Activated naive CD4-positive, alpha-beta T cell treated with anti-CD3 and anti-CD28 coated beads for 36 hours (primary cell): Measurements from ENCODE around the gene IMMP2L. TPM values are rescaled to one million over a fixed set of nuclear protein-coding genes. Genes with fewer than 3 reads are reported as not detected.

ENCODE experiments used
- CTCF ChIA-PET: fragments of 350-600 bp; sonication (Branson Sonifier 250); formaldehyde crosslinking; loops from one replicate; lab custom pipeline; 2021; ENCODE audit warnings: antibody characterized with exemption; lab: Charles Lee
- DNase-seq: peaks from one replicate; pipeline ENCODE4 v3.0.0-alpha.2; 2020
- H3K27ac Mint-ChIP-seq: one replicate; pipeline ENCODE4 v1.8.0; 2021; ENCODE audit warnings: mild to moderate bottlenecking, mixed read lengths
- H3K27me3 Mint-ChIP-seq: one replicate; pipeline ENCODE4 v1.8.0; 2021; ENCODE audit warnings: low read depth, mixed read lengths
- H3K36me3 Mint-ChIP-seq: one replicate; pipeline ENCODE4 v1.8.0; 2021; ENCODE audit warnings: low read depth, mixed read lengths
- H3K4me1 Mint-ChIP-seq: one replicate; pipeline ENCODE4 v1.8.0; 2021; ENCODE audit warnings: low read depth, mixed read lengths
- H3K4me3 Mint-ChIP-seq: one replicate; pipeline ENCODE4 v1.8.0; 2021; ENCODE audit warnings: mild to moderate bottlenecking, moderate library complexity, mixed read lengths
- H3K9me3 Mint-ChIP-seq: one replicate; pipeline ENCODE4 v1.8.0; 2021; ENCODE audit warnings: mixed read lengths
- intact Hi-C: fragments of 100-400 bp; cut with micrococcal nuclease; formaldehyde crosslinking; loops from one replicate; pipeline ENCODE4 v1.15.1; 2023
- total RNA-seq, 2 experiments: library from RNA; stranded (reverse); gene quantifications; one replicate each; pipeline ENCODE4 v1.2.3, GENCODE V29; 2021

IMMP2L gene
- total RNA-seq, 2 experiments from 2014 or later, result 24.4 to 26.6 TPM

- DNase-seq, result no peak
- Mint-ChIP-seq H3K4me3 (no peak overlapping the region), H3K36me3 (peaks cover 23% of the 10 kb centered on the region), H3K9me3 (peaks cover 9% of the 10 kb centered on the region), H3K27ac (no peak overlapping the region), H3K4me1 (no peaks in the 10 kb centered on the region), H3K27me3 (no peaks in the 10 kb centered on the region)
- CTCF ChIA-PET, result no interaction called here
- intact Hi-C loops, result no loop called here
These were observed 167.4 kb downstream of the IMMP2L start for GRCh38 chr7:111394891-111395290.

DNA sequence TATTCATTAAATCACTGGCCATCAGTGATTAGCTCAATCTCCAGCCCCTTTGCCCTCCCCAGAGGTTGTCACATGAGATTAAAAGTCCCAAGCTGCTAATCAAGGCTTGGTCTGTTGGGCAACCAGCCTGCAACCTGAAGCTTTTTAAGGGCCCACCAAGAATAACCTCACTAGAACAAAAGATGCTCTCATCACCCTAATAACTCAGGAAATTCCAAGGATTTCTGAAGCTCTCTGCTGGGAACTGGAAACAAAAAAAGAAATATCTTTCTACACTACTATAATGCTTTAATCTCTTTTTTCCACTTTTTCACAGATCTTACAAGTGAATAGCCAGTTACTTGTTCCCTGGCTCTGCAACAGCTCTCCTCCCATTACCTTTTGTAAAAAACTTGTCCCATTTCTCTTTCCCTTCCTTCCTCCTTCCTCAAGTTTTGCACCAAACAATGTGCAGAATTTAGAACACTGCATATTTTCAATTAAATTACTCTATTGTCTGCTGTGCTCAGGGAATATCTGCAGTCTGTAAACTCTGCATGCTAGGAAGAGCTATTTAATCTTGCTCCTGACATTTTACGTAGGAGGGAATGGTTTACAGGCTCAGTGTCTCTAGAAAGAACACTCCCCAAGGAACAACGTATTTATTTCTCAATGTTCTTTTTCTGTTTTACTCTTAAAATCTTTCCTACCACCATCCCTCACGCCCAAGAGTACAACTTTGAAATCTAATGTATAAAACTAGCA, 169.1 kb downstream of the IMMP2L start:
- DNase-seq, result no peak
- intact Hi-C loops, result no loop called here
- Mint-ChIP-seq H3K27me3 (no peaks in the 10 kb centered on the region), H3K27ac (no peak overlapping the region), H3K9me3 (peaks cover 4% of the 10 kb centered on the region), H3K36me3 (peaks cover 30% of the 10 kb centered on the region), H3K4me3 (no peak overlapping the region), H3K4me1 (no peaks in the 10 kb centered on the region)
- CTCF ChIA-PET, result no interaction called here

DNA sequence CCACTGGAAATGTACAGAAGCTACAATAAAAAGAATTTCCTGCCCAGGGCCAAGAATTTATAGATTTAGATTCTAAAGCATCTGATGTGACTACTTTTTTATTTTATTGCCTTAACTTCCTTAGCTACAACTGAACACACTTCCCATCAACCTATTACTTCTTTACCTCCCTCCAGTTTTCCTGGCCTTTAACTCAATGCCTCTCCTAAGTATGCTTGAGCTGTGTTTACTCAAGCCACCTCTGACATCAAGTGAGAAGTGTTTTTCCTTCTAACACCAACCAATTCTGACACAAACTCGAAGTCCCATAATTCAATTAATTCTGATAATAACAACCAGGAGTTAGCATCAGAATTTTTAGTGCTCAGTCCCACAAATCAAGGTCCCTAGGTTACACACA, 170.0 kb downstream of the IMMP2L start:
- Mint-ChIP-seq H3K27ac (no peak overlapping the region), H3K4me1 (no peaks in the 10 kb centered on the region), H3K4me3 (no peak overlapping the region), H3K9me3 (peaks cover 4% of the 10 kb centered on the region), H3K36me3 (peaks cover 28% of the 10 kb centered on the region), H3K27me3 (no peaks in the 10 kb centered on the region)
- intact Hi-C loops, result no loop called here
- no peak for DNase-seq
- CTCF ChIA-PET, result no interaction called here

DNA sequence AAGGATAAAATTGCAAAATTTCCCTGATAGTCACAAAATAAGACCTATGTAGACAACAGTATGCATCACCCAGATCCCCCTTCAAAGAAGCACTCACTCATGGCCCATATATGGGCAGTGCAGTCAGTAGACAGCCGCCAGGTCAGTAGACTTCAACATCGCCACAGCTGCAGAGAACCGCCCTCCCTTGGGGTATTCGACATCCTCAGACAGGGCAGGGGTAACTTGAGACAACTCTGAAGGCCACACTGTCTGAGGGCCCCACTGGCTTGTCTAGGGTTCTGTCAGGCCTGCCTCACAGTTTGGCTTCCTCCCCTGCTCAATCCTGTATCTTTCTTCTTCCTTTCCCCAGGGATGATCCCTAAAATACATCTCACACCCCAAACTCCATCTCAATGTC, 172.3 kb downstream of the IMMP2L start:
- Mint-ChIP-seq H3K27me3 (no peaks in the 10 kb centered on the region), H3K4me1 (no peaks in the 10 kb centered on the region), H3K36me3 (peaks cover 20% of the 10 kb centered on the region), H3K27ac (no peak overlapping the region), H3K4me3 (no peak overlapping the region), H3K9me3 (peaks cover 2% of the 10 kb centered on the region)
- CTCF ChIA-PET, result no interaction called here
- intact Hi-C loops, result no loop called here
- DNase-seq, result no peak

GRCh38 chr7:111388912-111389311, 173.4 kb downstream of the IMMP2L start:
- Mint-ChIP-seq H3K4me3 (no peak overlapping the region), H3K27me3 (no peaks in the 10 kb centered on the region), H3K9me3 (peaks cover 2% of the 10 kb centered on the region), H3K36me3 (peaks cover 20% of the 10 kb centered on the region), H3K4me1 (no peaks in the 10 kb centered on the region), H3K27ac (no peak overlapping the region)
- intact Hi-C loops, result no loop called here
- CTCF ChIA-PET, result no interaction called here
- no peak for DNase-seq

DNA sequence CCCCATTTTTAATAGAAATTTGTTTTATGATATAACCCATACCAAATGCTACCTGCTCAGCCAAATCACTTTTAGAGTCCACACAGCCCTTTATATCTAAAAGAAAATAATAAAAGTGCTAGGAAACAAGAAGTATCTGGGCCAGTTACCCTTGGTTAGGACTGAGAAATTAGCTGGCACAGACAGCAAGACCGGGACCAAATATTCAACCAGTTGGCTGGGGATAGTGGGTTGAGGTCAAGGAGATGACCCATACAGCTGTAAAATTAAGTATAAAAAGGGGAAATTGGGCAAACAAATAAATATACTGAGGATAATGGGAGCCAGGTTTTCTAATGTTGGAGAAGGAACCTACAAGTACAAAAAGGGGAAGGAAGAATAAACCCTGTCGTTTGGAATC, 174.3 kb downstream of the IMMP2L start:
- Mint-ChIP-seq H3K27ac (no peak overlapping the region), H3K4me1 (no peaks in the 10 kb centered on the region), H3K36me3 (peaks cover 20% of the 10 kb centered on the region), H3K4me3 (no peak overlapping the region), H3K9me3 (peaks cover 2% of the 10 kb centered on the region), H3K27me3 (no peaks in the 10 kb centered on the region)
- no peak for DNase-seq
- CTCF ChIA-PET, result no interaction called here
- intact Hi-C loops, result no loop called here

DNA sequence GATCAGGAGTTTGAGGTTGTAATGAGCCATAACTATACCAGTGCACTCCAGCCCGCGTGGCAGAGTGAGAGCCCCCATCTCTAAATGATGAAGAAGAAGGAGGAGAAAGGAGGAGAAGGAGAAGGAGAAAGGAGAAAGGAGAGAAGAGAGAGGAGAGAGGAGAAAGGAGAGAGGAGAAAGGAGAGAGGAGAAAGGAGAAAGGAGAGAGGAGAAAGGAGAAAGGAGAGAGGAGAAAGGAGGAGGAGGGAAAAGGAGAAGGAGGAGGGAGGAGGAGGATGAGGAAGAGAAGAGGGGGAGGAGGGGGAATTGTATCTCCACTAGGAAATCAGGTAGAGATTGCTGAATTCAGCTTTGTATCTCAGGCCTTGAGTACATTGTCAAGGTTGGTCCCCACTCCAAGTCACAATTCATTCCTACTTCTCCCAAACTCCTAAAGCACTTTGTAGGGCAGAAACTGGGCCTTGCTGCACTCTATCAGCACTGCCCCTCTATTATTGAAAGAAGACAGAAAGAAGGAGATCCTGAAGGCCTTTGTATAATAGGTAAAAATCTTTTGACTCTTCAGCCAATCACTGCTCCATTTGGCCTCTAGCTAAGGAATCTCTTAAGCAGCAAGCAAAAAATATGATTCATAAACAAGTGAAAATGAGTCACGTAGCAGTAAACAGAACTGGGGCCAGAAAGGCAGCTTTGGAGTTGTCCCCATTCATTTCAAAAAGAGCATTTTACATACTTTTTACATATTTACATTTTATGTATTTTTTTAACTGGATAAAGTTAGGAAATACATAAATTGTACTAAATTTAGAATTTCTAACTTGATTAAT, 178.0 kb downstream of the IMMP2L start:
- no peaks in the 10 kb centered on the region for H3K9me3 Mint-ChIP-seq
- H3K4me3 Mint-ChIP-seq, result no peak overlapping the region
- H3K27ac Mint-ChIP-seq, result no peak overlapping the region
- intact Hi-C loops, result no loop called here
- no peaks in the 10 kb centered on the region for H3K4me1 Mint-ChIP-seq
- CTCF ChIA-PET, result no interaction called here
- DNase-seq, result no peak
- peaks cover 9% of the 10 kb centered on the region for H3K36me3 Mint-ChIP-seq
- H3K27me3 Mint-ChIP-seq, result no peaks in the 10 kb centered on the region

GRCh38 chr7:111383133-111383532, 179.2 kb downstream of the IMMP2L start:
- H3K9me3 Mint-ChIP-seq, result no peaks in the 10 kb centered on the region
- H3K4me1 Mint-ChIP-seq, result no peaks in the 10 kb centered on the region
- intact Hi-C loops, result no loop called here
- no peak for DNase-seq
- H3K36me3 Mint-ChIP-seq, result peaks cover 2% of the 10 kb centered on the region
- no peaks in the 10 kb centered on the region for H3K27me3 Mint-ChIP-seq
- no peak overlapping the region for H3K4me3 Mint-ChIP-seq
- no peak overlapping the region for H3K27ac Mint-ChIP-seq
- CTCF ChIA-PET, result no interaction called here

DNA sequence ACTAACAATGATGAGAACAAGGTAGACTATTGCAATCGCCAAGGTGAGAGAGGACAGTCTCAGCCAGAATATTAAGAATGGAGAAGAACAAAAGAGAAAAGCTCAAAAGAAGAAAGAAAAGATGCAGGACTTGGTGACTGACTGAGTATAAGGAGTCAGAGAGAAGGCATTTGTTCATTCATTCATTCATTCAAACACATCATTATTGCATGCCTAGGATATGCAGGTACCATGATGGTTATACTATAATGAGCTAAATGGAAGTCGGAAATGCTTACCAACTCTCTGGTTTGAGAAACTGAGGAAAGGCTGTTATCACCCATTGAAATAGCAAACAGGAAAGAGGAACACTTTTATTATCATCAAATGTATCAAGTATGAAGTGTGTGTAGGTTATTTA, 180.7 kb downstream of the IMMP2L start:
- no peaks in the 10 kb centered on the region for H3K27me3 Mint-ChIP-seq
- no peaks in the 10 kb centered on the region for H3K9me3 Mint-ChIP-seq
- CTCF ChIA-PET, result interaction anchor here (0.6 kb wide), 1 partner anchor 47 kb away, joined by 3 read pairs; no protein-coding TSS in a partner anchor
- H3K4me1 Mint-ChIP-seq, result no peaks in the 10 kb centered on the region
- intact Hi-C loops, result no loop called here
- H3K4me3 Mint-ChIP-seq, result no peak overlapping the region
- DNase-seq, result no peak
- H3K27ac Mint-ChIP-seq, result no peak overlapping the region
- H3K36me3 Mint-ChIP-seq, result peaks cover 2% of the 10 kb centered on the region

GRCh38 chr7:111380945-111381344, 181.3 kb downstream of the IMMP2L start:
- CTCF ChIA-PET, result no interaction called here
- no peak overlapping the region for H3K27ac Mint-ChIP-seq
- H3K4me1 Mint-ChIP-seq, result no peaks in the 10 kb centered on the region
- H3K27me3 Mint-ChIP-seq, result no peaks in the 10 kb centered on the region
- peaks cover 2% of the 10 kb centered on the region for H3K36me3 Mint-ChIP-seq
- DNase-seq, result no peak
- no peak overlapping the region for H3K4me3 Mint-ChIP-seq
- intact Hi-C loops, result no loop called here
- no peaks in the 10 kb centered on the region for H3K9me3 Mint-ChIP-seq

DNA sequence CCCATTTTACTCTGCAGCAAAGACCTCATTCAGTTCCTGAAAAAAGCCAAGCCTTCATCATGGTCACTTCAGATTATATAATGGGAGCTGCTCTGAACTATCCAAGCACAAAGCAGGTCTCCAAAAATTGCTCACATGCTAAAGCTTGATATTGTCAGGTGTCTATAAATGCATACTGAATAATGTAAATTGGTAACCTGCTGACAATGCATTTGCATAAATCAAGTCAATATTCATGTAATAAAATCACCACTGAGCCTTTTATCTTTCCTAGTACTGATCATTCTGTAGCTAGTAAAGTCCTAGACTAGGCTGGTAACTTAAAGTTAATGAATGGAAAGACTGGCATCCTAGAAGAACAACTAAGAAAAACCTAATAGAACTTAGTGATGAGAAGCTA, 188.3 kb downstream of the IMMP2L start:
- CTCF ChIA-PET, result no interaction called here
- peaks cover 2% of the 10 kb centered on the region for H3K36me3 Mint-ChIP-seq
- no peak for DNase-seq
- peaks cover 5% of the 10 kb centered on the region for H3K4me1 Mint-ChIP-seq
- H3K9me3 Mint-ChIP-seq, result no peaks in the 10 kb centered on the region
- intact Hi-C loops, result no loop called here
- no peak overlapping the region for H3K27ac Mint-ChIP-seq
- no peaks in the 10 kb centered on the region for H3K27me3 Mint-ChIP-seq
- H3K4me3 Mint-ChIP-seq, result no peak overlapping the region

DNA sequence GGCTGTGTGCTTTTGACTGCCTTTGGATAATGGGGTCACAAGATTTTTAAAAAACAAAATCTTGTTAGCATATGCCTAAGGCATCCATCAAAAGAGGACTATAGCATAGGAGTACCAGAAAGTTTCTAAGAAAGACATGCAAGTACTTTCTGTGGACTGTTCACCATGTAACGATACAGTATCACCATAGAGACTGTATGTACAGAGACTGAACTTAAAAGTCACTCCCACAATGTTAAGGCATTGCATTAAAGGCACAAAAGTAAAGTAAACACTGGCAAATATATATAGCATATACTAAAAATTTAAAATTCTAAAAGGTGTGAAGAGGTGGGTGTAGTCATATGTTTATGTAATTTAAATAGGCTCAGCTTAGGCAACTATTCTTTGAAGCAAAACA, 190.9 kb downstream of the IMMP2L start:
- Mint-ChIP-seq H3K4me1 (peaks cover 5% of the 10 kb centered on the region), H3K9me3 (no peaks in the 10 kb centered on the region), H3K36me3 (peaks cover 2% of the 10 kb centered on the region), H3K27ac (no peak overlapping the region), H3K4me3 (no peak overlapping the region), H3K27me3 (no peaks in the 10 kb centered on the region)
- CTCF ChIA-PET, result no interaction called here
- intact Hi-C loops, result no loop called here
- no peak for DNase-seq

DNA sequence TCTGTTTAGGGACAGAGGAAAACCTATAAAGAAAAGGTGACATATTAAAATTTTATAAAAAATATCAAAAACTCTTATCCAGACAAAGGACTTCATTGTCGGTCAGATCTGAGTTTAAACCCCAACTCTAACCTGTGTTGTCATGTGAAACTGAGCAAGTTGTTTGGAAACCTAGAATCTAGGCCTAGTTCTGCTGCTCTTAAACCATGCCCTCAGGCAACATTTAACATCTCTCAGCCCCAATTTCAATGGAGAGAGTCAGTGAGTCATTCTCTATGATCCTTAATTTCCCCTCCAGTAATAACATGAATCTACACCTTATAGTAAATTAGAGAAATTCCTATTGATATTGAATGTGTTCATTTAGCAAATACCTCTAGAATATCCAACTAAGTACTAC, 192.3 kb downstream of the IMMP2L start:
- Mint-ChIP-seq H3K9me3 (no peaks in the 10 kb centered on the region), H3K4me1 (peaks cover 5% of the 10 kb centered on the region), H3K27ac (no peak overlapping the region), H3K27me3 (no peaks in the 10 kb centered on the region), H3K4me3 (no peak overlapping the region), H3K36me3 (peaks cover 2% of the 10 kb centered on the region)
- intact Hi-C loops, result no loop called here
- no peak for DNase-seq
- CTCF ChIA-PET, result interaction anchor here (0.6 kb wide), 1 partner anchor 16 kb away, joined by 3 read pairs; no protein-coding TSS in a partner anchor
